Endothelial cell of umbilical vein (primary cell): ENCODE results near the gene HOXB4. TPM values are rescaled to one million over a fixed set of nuclear protein-coding genes. Genes with fewer than 3 reads are reported as not detected.

Source experiments
- BruUV-seq: library from RNA; stranded (reverse); fragments of 400-500 nt; replicated peaks from 2 replicates; lab custom pipeline; 2021; lab: Mats Ljungman, UMichigan
- CTCF ChIA-PET: fragments of 300-600, 350-600 bp; sonication (Branson Sonifier 250); formaldehyde crosslinking; loops from one replicate; lab custom pipeline; 2021; ENCODE audit warnings: antibody characterized with exemption, inconsistent platforms; lab: Charles Lee
- POLR2A ChIA-PET: fragments of 300-600, 350-600 bp; sonication (Branson Sonifier 250); formaldehyde crosslinking; loops from one replicate; lab custom pipeline; 2021; ENCODE audit warnings: antibody characterized with exemption, inconsistent platforms; lab: Charles Lee
- DNase-seq: peaks from one replicate; pipeline ENCODE4 v3.0.0-alpha.2; 2011; ENCODE audit warnings: low read depth, low spot score
- FAIRE-seq: peaks from 2 replicates; lab custom pipeline; 2011; peaks lifted over from hg19 to GRCh38; lab: Jason Lieb, UNC
- H2AFZ ChIP-seq: 2 replicates; pipeline ENCODE4 v1.6.0; 2012; ENCODE audit warnings: low read depth, low read length, control low read depth, inconsistent platforms
- H3K27ac ChIP-seq: 2 replicates; pipeline ENCODE4 v1.5.1; 2011; ENCODE audit warnings: low read depth, mild to moderate bottlenecking, control low read depth, low read length, moderate library complexity; ENCODE audit not compliant: insufficient read depth
- H3K27me3 ChIP-seq, 2 experiments: 2 replicates each; pipeline versions ENCODE4 v1.6.0 to v1.6.1; 2011; ENCODE audit warnings: low read length in 2 of 2, mixed read lengths in 1 of 2; ENCODE audit not compliant: control insufficient read depth in 2 of 2, insufficient read depth in 2 of 2
- H3K36me3 ChIP-seq, 2 experiments: 2 replicates in 1 of 2; 3 replicates in 1 of 2; pipeline ENCODE4 v1.5.1; 2011; ENCODE audit warnings: low read length in 2 of 2, mild to moderate bottlenecking in 1 of 2, moderate library complexity in 1 of 2; ENCODE audit not compliant: control insufficient read depth in 2 of 2, insufficient read depth in 2 of 2; ENCODE audit errors: extremely low read depth in 1 of 2
- H3K4me1 ChIP-seq: 3 replicates; pipeline ENCODE4 v1.5.1; 2011; ENCODE audit warnings: mild to moderate bottlenecking, low read length; ENCODE audit not compliant: control insufficient read depth, insufficient read depth; ENCODE audit errors: extremely low read depth
- H3K4me2 ChIP-seq: 2 replicates; pipeline ENCODE4 v1.6.1; 2011; ENCODE audit warnings: low read length, control low read depth, mixed read lengths; ENCODE audit not compliant: insufficient read depth
- H3K4me3 ChIP-seq, 3 experiments: fragments of 200-600 bp in 1 of 3; sonication (generic), shearing (Covaris generic) in 1 of 3; replicated peaks in 1 of 3; 2 replicates each; pipeline ENCODE4 v1.5.1; 2011 to 2016; ENCODE audit warnings: control low read depth in 3 of 3, low read length in 3 of 3, mild to moderate bottlenecking in 2 of 3, inconsistent platforms in 1 of 3, low read depth in 1 of 3, moderate library complexity in 1 of 3; ENCODE audit not compliant: insufficient read depth in 1 of 3
- H3K79me2 ChIP-seq: 2 replicates; pipeline ENCODE4 v1.6.0; 2012; ENCODE audit warnings: low read length, inconsistent platforms; ENCODE audit not compliant: control insufficient read depth, insufficient read depth
- H3K9ac ChIP-seq: replicated peaks from 2 replicates; pipeline ENCODE3; 2011; ENCODE audit warnings: low read length, control low read depth; ENCODE audit not compliant: insufficient read depth; ENCODE audit errors: extremely low read depth
- H3K9me1 ChIP-seq: replicated peaks from 3 replicates; pipeline ENCODE4 v1.6.0; 2011; ENCODE audit warnings: mild to moderate bottlenecking, low read length; ENCODE audit not compliant: control insufficient read depth, insufficient read depth; ENCODE audit errors: extremely low read depth
- H3K9me3 ChIP-seq: replicated peaks from 2 replicates; pipeline ENCODE4 v1.5.1; 2012; ENCODE audit warnings: low read length, inconsistent platforms; ENCODE audit not compliant: control insufficient read depth, insufficient read depth
- H4K20me1 ChIP-seq: replicated peaks from 2 replicates; pipeline ENCODE3; 2011; ENCODE audit warnings: mild to moderate bottlenecking, low read length; ENCODE audit not compliant: control insufficient read depth, insufficient read depth; ENCODE audit errors: extremely low read depth
- EZH2 ChIP-seq: IDR thresholded peaks from 2 replicates; pipeline ENCODE4 v1.6.1; 2012; ENCODE audit warnings: borderline replicate concordance, low read depth, mild to moderate bottlenecking, moderate library complexity, low read length, inconsistent platforms; ENCODE audit not compliant: severe bottlenecking
- FOS ChIP-seq: IDR thresholded peaks from 2 replicates; pipeline ENCODE4 v1.6.1; 2011; ENCODE audit warnings: mild to moderate bottlenecking, low read length, moderate library complexity, borderline replicate concordance; ENCODE audit not compliant: insufficient read depth
- GATA2 ChIP-seq: IDR thresholded peaks from 2 replicates; pipeline ENCODE4 v1.7.0; 2011; ENCODE audit warnings: low read depth, mild to moderate bottlenecking, moderate library complexity, mixed read lengths, low read length; ENCODE audit not compliant: insufficient read length, insufficient read depth
- JUN ChIP-seq: IDR thresholded peaks from 2 replicates; pipeline ENCODE4 v1.6.1; 2011; ENCODE audit warnings: borderline replicate concordance, low read depth; ENCODE audit not compliant: insufficient read length, insufficient read depth
- MYC ChIP-seq: IDR thresholded peaks from one replicate; pipeline ENCODE4 v1.6.1; 2011; ENCODE audit warnings: mild to moderate bottlenecking, low read depth, low read length
- POLR2A ChIP-seq: IDR thresholded peaks from 2 replicates; pipeline ENCODE4 v1.6.1; 2012; ENCODE audit warnings: low read depth, mild to moderate bottlenecking, control low read depth, low read length
- POLR2AphosphoS5 ChIP-seq: IDR thresholded peaks from 2 replicates; pipeline ENCODE4 v1.6.1; 2012; ENCODE audit warnings: low read depth, mild to moderate bottlenecking, control low read depth, low read length, moderate library complexity; ENCODE audit not compliant: insufficient read depth
- dilution Hi-C: fragments of 300-500 bp; cut with MboI; formaldehyde crosslinking; loops from one replicate; pipeline ENCODE4 v1.15.0; 2019; ENCODE audit warnings: low sequenced_read_pairs; ENCODE audit not compliant: extremely low pct_ligation_motif_present
- intact Hi-C: fragments of 100-400 bp; cut with micrococcal nuclease; formaldehyde crosslinking; loops from one replicate; pipeline ENCODE4 v1.10.0; 2022
- polyA plus RNA-seq, 4 experiments: library from polyadenylated mRNA; depleted of rRNA in 3 of 4; stranded (reverse) in 3 of 4; unstranded in 1 of 4; fragments of >200 nt; gene quantifications; 2 replicates each; pipeline versions ENCODE4 v1.2.1 to v1.2.3, GENCODE V29; 2011 to 2012; ENCODE audit warnings: missing spikeins in 1 of 4
- total RNA-seq: library from RNA; stranded (reverse); gene quantifications from 2 replicates; pipeline ENCODE4 v1.2.3, GENCODE V29; 2021
- TF ChIP-seq, protein P1 (sequence below), 2 donors: IDR thresholded peaks; 1 replicate in 1 of 2; 2 replicates in 1 of 2; pipeline ENCODE4 v1.5.1; 2011; ENCODE audit warnings: low read length in 2 of 2, mild to moderate bottlenecking in 2 of 2, moderate library complexity in 2 of 2, control low read depth in 1 of 2, inconsistent platforms in 1 of 2, low read depth in 1 of 2; ENCODE audit not compliant: insufficient read depth in 1 of 2; ENCODE audit errors: extremely low read depth in 1 of 2
- TF ChIP-seq, protein P2 (sequence below): IDR thresholded peaks from 2 replicates; pipeline ENCODE4 v1.6.1; 2011; ENCODE audit not compliant: insufficient read depth, insufficient read length

The HOXB4 gene
- total and polyA plus RNA-seq, 2 donors (not counting 3 experiments of a cell fraction or from before 2014, with no cell fraction given) = 4.6 to 13.1 TPM

DNA sequence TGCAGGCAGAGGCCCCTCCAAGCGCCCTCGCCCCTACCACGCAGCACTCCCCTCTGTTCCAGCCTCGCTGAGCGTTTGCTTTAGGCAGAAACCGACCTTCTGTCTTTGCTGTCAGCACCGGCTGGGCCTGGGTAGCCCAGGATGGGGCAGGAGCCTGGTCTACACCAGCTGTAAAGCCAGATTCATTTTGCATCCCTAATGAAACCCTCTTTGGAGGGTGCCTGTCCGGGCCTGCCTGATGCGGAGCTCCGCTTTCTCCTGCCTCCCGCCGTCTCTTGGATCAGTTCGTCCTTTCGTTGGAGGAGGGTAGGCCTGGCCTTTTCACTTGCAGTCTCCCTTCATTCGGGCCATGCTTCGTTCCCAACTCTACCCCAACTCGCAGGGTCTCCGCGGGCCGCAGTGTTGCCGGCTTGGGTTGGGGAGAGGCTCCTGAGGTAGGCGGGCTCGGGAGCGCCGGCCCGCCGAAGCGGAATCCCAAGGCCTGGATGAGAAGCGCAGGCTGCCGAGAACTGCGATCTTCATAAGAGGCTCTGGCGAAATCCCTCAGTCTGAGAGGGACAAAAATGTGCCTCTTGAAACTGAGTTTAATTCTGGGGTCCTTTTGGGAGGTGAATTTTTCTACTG, 41.8 kb upstream of the HOXB4 start:
- H3K36me3 ChIP-seq = no peaks in the 10 kb centered on the region
- peaks cover 77 to 92% of the 10 kb centered on the region in 2 experiments for H3K27me3 ChIP-seq
- no peak overlapping the region for H3K4me3 ChIP-seq
- DNase-seq (no peak), FAIRE-seq (no peak)
- no peak overlapping the region for H3K27ac ChIP-seq
- no peak overlapping the region for H2AFZ ChIP-seq
- no peak overlapping the region for H3K4me2 ChIP-seq
- H3K9me1 ChIP-seq = no peaks in the 10 kb centered on the region
- CTCF ChIA-PET = interaction anchor here (1.3 to 6.3 kb wide), 2 partner anchors 17 to 39 kb away, joined by 3 to 45 read pairs; no protein-coding TSS in a partner anchor
- H4K20me1 ChIP-seq = no peaks in the 10 kb centered on the region
- POLR2A ChIA-PET = no interaction called here
- intact Hi-C loops (loop anchor here (5.0 kb wide), 2 partner anchors 468 to 483 kb away; no protein-coding TSS in a partner anchor), dilution Hi-C loops (no loop called here)
- H3K9ac ChIP-seq = no peak overlapping the region
- no TSS peak for BruUV-seq
- no peaks in the 10 kb centered on the region for H3K79me2 ChIP-seq
- TF ChIP-seq MYC (no peak), POLR2AphosphoS5 (no peak), POLR2A (no peak), JUN (no peak), FOS (no peak), EZH2 (no peak), GATA2 (no peak)
- TF ChIP-seq, protein P1, sequence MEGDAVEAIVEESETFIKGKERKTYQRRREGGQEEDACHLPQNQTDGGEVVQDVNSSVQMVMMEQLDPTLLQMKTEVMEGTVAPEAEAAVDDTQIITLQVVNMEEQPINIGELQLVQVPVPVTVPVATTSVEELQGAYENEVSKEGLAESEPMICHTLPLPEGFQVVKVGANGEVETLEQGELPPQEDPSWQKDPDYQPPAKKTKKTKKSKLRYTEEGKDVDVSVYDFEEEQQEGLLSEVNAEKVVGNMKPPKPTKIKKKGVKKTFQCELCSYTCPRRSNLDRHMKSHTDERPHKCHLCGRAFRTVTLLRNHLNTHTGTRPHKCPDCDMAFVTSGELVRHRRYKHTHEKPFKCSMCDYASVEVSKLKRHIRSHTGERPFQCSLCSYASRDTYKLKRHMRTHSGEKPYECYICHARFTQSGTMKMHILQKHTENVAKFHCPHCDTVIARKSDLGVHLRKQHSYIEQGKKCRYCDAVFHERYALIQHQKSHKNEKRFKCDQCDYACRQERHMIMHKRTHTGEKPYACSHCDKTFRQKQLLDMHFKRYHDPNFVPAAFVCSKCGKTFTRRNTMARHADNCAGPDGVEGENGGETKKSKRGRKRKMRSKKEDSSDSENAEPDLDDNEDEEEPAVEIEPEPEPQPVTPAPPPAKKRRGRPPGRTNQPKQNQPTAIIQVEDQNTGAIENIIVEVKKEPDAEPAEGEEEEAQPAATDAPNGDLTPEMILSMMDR (IDR thresholded peaks at IDR 0.05; ENCODE audit: extremely low read depth in 1 of 2, insufficient read depth in 1 of 2, low read depth in 1 of 2, low read length in 2 of 2) = no peak
- TF ChIP-seq, protein P2, sequence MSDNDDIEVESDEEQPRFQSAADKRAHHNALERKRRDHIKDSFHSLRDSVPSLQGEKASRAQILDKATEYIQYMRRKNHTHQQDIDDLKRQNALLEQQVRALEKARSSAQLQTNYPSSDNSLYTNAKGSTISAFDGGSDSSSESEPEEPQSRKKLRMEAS = no peak
- peaks cover 18% of the 10 kb centered on the region for H3K4me1 ChIP-seq
- no peaks in the 10 kb centered on the region for H3K9me3 ChIP-seq
